ENCODE data around the gene SLC22A31.

SLC22A31 gene

DNA sequence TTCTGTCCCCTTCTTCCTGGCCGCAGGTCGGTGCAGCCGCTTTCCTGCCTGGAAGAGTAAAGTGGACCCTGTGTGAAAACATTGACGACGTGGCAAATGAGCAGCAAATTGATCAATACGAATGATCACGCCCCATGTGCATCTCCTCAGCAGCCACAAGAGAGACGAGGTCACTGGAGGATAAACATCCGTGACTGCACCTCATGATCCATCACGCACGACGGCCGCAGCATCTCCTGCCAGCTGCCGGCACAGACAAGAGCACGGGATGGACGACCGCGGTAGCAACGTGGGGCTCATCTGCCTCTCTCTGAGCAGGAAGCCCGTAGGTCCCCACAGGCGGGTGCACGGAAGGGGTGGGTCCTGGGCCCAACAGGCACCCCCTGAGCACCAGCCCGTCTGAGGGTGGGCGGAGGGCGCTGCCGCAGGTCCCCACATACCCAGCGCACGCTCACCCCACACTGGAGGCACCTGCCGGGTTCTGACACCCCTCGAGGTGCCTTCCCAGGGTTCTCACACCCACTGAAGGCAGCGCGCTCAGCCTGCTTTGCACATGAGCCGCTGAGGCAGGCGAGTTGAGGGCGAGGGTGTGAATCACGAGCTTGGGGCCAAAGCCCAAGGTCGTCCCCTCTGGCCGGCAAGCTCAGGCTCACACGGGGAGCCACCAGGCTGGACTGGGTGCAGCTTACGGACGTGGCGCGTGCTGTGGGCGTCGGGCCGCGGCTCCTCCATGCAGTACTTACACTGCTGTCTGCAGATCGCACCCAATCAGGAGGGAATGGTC, 41.1 kb downstream of the SLC22A31 start:
- no peak overlapping the region for H3K27ac ChIP-seq (ENCODE audit: low read depth, low read length)
- H3K36me3 ChIP-seq (ENCODE audit: control insufficient read depth in 5 of 5, insufficient read depth in 5 of 5, low read length in 5 of 5): no peaks in the 10 kb centered on the region
- H3K9ac ChIP-seq (ENCODE audit: low read length in 5 of 5): no peak overlapping the region
- no peak overlapping the region for H3K4me3 ChIP-seq (ENCODE audit: low read depth in 1 of 5, low read length in 5 of 5)
- peaks cover 10 to 32% (median 30%) of the 10 kb centered on the region in 5 donors for H3K4me1 ChIP-seq (ENCODE audit: control insufficient read depth in 5 of 5, insufficient read depth in 5 of 5, low read length in 5 of 5)
- H3K9me3 ChIP-seq (ENCODE audit: control insufficient read depth in 5 of 5, low read length in 5 of 5): no peaks in the 10 kb centered on the region
- H3K27me3 ChIP-seq (ENCODE audit: control insufficient read depth in 5 of 5, insufficient read depth in 4 of 5, low read length in 5 of 5): peaks cover 8 to 29% (median 24%) of the 10 kb centered on the region in 5 donors

DNA sequence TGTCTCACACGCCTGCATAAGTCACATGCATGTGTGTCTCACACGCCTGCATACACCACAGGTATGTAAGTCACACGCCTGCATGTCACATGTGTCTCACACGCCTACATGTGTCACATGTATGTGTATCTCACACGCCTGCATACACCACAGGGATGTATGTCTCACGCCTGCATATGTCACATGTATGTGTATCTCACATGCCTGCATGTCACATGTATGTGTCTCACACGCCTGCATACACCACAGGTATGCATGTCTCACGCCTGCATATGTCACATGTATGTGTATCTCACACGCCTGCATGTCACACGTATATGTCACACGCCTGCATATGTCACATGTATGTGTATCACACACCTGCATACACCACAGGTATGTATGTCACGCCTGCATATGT, 42.6 kb downstream of the SLC22A31 start:
- H3K4me1 ChIP-seq (ENCODE audit: control insufficient read depth in 5 of 5, insufficient read depth in 5 of 5, low read length in 5 of 5): peaks cover 10 to 33% (median 31%) of the 10 kb centered on the region in 5 donors
- H3K27ac ChIP-seq (ENCODE audit: low read depth, low read length): no peak overlapping the region

GRCh38 chr16:89156740-89157645, 43.3 kb downstream of the SLC22A31 start:
- peak overlapping the region in 1 of 5 donors; percentile 60 for H3K9ac ChIP-seq (ENCODE audit: low read length in 5 of 5)
- peaks cover 0 to 11% (median 1%) of the 10 kb centered on the region in 5 donors for H3K36me3 ChIP-seq (ENCODE audit: control insufficient read depth in 5 of 5, insufficient read depth in 5 of 5, low read length in 5 of 5)
- H3K27ac ChIP-seq (ENCODE audit: low read depth, low read length): no peak overlapping the region
- peaks cover 10 to 33% (median 31%) of the 10 kb centered on the region in 5 donors for H3K4me1 ChIP-seq (ENCODE audit: control insufficient read depth in 5 of 5, insufficient read depth in 5 of 5, low read length in 5 of 5)
- H3K9me3 ChIP-seq (ENCODE audit: control insufficient read depth in 5 of 5, low read length in 5 of 5): no peaks in the 10 kb centered on the region
- H3K27me3 ChIP-seq (ENCODE audit: control insufficient read depth in 5 of 5, insufficient read depth in 4 of 5, low read length in 5 of 5): peaks cover 1 to 21% (median 15%) of the 10 kb centered on the region in 5 donors
- no peak overlapping the region for H3K4me3 ChIP-seq (ENCODE audit: low read depth in 1 of 5, low read length in 5 of 5)

More for the DNA sequence above, 42.6 kb downstream of the SLC22A31 start:
- Histone ChIP-seq H3K9ac (ENCODE audit: low read length in 5 of 5) (no peak overlapping the region), H3K36me3 (ENCODE audit: control insufficient read depth in 5 of 5, insufficient read depth in 5 of 5, low read length in 5 of 5) (peaks cover 0 to 3% (median 0%) of the 10 kb centered on the region in 5 donors), H3K4me3 (ENCODE audit: low read depth in 1 of 5, low read length in 5 of 5) (no peak overlapping the region), H3K9me3 (ENCODE audit: control insufficient read depth in 5 of 5, low read length in 5 of 5) (no peaks in the 10 kb centered on the region), H3K27me3 (ENCODE audit: control insufficient read depth in 5 of 5, insufficient read depth in 4 of 5, low read length in 5 of 5) (peaks cover 4 to 29% (median 20%) of the 10 kb centered on the region in 5 donors)

DNA sequence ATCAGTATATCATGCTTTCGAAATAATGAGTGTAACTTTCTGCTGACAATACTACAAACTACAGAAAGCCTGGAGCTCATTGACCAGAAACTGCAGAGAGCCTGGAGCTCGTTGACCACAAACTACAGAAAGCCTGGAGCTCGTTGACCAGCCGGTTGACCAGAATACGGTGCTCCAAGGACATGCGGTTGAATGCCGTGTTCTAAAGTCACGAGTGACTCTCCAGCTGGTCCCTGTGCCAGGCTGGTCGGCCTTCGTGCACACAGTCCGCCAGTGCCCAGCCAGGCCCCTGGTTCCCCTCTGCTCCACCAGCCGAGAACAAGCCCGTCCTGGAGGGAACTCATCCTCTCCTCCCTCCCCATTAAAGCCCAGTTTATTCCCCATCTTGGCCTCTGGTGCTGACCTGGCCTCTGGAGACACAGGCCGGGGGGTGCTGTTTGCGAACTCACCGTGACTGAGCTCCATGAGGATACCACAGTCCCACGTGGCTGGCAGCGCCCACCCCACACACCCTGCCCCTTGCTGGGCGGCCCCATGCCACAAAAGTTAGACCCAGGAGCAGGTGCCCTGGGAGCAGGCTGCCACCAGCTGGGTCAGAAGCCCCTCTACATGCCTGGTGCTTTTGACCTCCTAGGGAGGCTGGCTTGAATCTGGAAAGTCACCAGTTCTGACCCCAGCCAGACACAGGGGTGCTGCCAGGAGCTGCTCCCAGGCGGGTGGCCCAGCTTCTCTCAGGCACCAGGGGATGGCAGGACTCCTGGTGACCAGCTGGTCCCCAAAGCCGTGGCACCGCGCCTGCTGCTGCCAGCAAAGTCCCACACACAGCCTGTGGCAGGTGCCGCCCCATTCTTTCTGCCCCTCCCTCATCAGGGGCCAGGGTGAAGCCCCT, 44.2 kb downstream of the SLC22A31 start:
- Histone ChIP-seq H3K27me3 (ENCODE audit: control insufficient read depth in 5 of 5, insufficient read depth in 4 of 5, low read length in 5 of 5) (peaks cover 0 to 12% (median 6%) of the 10 kb centered on the region in 5 donors), H3K9me3 (ENCODE audit: control insufficient read depth in 5 of 5, low read length in 5 of 5) (no peaks in the 10 kb centered on the region), H3K4me3 (ENCODE audit: low read depth in 1 of 5, low read length in 5 of 5) (no peak overlapping the region), H3K27ac (ENCODE audit: low read depth, low read length) (peak overlapping the region; percentile 46), H3K9ac (ENCODE audit: low read length in 5 of 5) (peak overlapping the region in 2 of 5 donors; percentile 38 to 60), H3K4me1 (ENCODE audit: control insufficient read depth in 5 of 5, insufficient read depth in 5 of 5, low read length in 5 of 5) (peaks cover 10 to 33% (median 31%) of the 10 kb centered on the region in 5 donors), H3K36me3 (ENCODE audit: control insufficient read depth in 5 of 5, insufficient read depth in 5 of 5, low read length in 5 of 5) (peaks cover 2 to 18% (median 8%) of the 10 kb centered on the region in 5 donors)

GRCh38 chr16:89155184-89155679, 45.1 kb downstream of the SLC22A31 start:
- Histone ChIP-seq H3K36me3 (ENCODE audit: control insufficient read depth in 5 of 5, insufficient read depth in 5 of 5, low read length in 5 of 5) (peaks cover 3 to 27% (median 16%) of the 10 kb centered on the region in 5 donors), H3K4me1 (ENCODE audit: control insufficient read depth in 5 of 5, insufficient read depth in 5 of 5, low read length in 5 of 5) (peaks cover 10 to 33% (median 31%) of the 10 kb centered on the region in 5 donors), H3K27me3 (ENCODE audit: control insufficient read depth in 5 of 5, insufficient read depth in 4 of 5, low read length in 5 of 5) (peaks cover 0 to 9% (median 2%) of the 10 kb centered on the region in 5 donors), H3K27ac (ENCODE audit: low read depth, low read length) (no peak overlapping the region), H3K4me3 (ENCODE audit: low read depth in 1 of 5, low read length in 5 of 5) (peak overlapping the region in 1 of 5 donors; percentile 2), H3K9ac (ENCODE audit: low read length in 5 of 5) (no peak overlapping the region), H3K9me3 (ENCODE audit: control insufficient read depth in 5 of 5, low read length in 5 of 5) (no peaks in the 10 kb centered on the region)

- Histone ChIP-seq H3K4me3 (ENCODE audit: low read depth in 1 of 5, low read length in 5 of 5) (peak overlapping the region in 1 of 5 donors; percentile 14), H3K9me3 (ENCODE audit: control insufficient read depth in 5 of 5, low read length in 5 of 5) (peaks cover 0 to 2% (median 0%) of the 10 kb centered on the region in 5 donors), H3K9ac (ENCODE audit: low read length in 5 of 5) (no peak overlapping the region), H3K36me3 (ENCODE audit: control insufficient read depth in 5 of 5, insufficient read depth in 5 of 5, low read length in 5 of 5) (peaks cover 3 to 33% (median 21%) of the 10 kb centered on the region in 5 donors), H3K27me3 (ENCODE audit: control insufficient read depth in 5 of 5, insufficient read depth in 4 of 5, low read length in 5 of 5) (peaks cover 0 to 4% (median under 1%) of the 10 kb centered on the region in 5 donors), H3K27ac (ENCODE audit: low read depth, low read length) (no peak overlapping the region), H3K4me1 (ENCODE audit: control insufficient read depth in 5 of 5, insufficient read depth in 5 of 5, low read length in 5 of 5) (peaks cover 10 to 33% (median 31%) of the 10 kb centered on the region in 5 donors)
Observed at GRCh38 chr16:89154390-89155183, 45.8 kb downstream of the SLC22A31 start.

DNA sequence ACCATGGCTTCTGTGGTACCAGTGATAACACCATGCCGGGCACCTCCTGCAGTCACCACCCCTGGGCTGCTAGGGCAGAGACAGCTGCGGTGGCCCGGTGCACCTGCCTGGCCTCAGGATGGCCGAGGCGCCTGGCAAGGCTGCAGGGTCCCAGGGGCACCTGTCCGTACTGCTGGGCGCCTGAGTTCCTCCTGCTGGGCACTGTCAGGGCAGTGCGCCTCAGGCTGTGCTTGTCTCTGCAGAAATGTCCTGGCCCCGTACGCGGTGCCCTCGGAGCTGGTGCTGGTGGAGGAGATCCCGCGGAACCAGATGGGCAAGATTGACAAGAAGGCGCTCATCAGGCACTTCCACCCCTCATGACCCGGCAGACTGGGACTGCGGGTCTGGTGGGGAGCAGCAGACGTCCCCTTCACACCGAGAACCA, 46.5 kb downstream of the SLC22A31 start:
- no peaks in the 10 kb centered on the region for H3K27me3 ChIP-seq (ENCODE audit: control insufficient read depth in 5 of 5, insufficient read depth in 4 of 5, low read length in 5 of 5)

DNA sequence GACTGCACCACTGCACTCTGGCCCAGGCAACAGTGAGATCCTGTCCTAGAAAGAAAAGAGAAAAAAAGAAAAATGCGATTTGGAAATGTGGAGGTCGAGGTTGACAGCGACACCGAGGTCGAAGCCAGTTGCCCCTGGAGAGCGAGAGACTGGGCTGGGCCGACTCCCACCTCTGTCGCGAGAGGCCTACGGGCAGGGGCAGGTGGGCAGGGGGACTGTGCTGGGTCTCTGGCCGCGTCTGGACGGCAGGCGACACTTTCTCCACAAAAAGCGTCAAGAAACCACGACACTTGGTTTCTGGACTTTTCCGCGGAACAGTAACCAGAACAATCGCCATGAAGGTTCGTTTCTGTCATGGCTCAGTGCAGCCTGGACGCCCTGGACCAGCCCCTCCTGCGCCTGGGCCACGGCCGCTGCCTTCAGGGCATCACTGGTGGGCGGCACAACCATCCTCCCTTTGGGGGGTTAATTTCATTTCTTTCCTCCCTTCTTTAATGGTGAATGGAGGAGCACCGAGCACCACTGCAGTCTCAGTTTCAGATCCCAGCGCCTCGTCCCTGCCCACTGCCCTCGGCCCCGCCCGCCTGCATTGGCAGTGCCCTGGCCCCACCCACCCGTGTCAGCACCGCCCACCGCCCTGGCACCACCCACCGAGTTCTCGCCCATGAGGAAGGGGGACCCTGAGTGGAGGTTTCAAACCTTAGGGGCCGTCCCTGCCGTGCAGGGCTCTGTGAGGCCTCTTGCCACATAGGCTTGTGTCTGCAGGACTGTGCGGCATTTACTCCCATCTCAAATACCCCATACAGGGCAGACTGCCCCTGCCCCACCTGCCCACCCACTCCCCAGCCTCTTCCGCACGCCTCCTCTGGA, 47.3 kb downstream of the SLC22A31 start:
- H3K9me3 ChIP-seq (ENCODE audit: control insufficient read depth in 5 of 5, low read length in 5 of 5): peaks cover 0 to 6% (median 0%) of the 10 kb centered on the region in 5 donors
- H3K4me3 ChIP-seq (ENCODE audit: low read depth in 1 of 5, low read length in 5 of 5): no peak overlapping the region
- H3K4me1 ChIP-seq (ENCODE audit: control insufficient read depth in 5 of 5, insufficient read depth in 5 of 5, low read length in 5 of 5): peaks cover 10 to 33% (median 31%) of the 10 kb centered on the region in 5 donors
- no peaks in the 10 kb centered on the region for H3K27me3 ChIP-seq (ENCODE audit: control insufficient read depth in 5 of 5, insufficient read depth in 4 of 5, low read length in 5 of 5)
- peaks cover 3 to 44% (median 25%) of the 10 kb centered on the region in 5 donors for H3K36me3 ChIP-seq (ENCODE audit: control insufficient read depth in 5 of 5, insufficient read depth in 5 of 5, low read length in 5 of 5)
- H3K9ac ChIP-seq (ENCODE audit: low read length in 5 of 5): no peak overlapping the region
- H3K27ac ChIP-seq (ENCODE audit: low read depth, low read length): no peak overlapping the region

More for the DNA sequence above, 46.5 kb downstream of the SLC22A31 start:
- Histone ChIP-seq H3K9ac (ENCODE audit: low read length in 5 of 5) (no peak overlapping the region), H3K4me3 (ENCODE audit: low read depth in 1 of 5, low read length in 5 of 5) (no peak overlapping the region), H3K4me1 (ENCODE audit: control insufficient read depth in 5 of 5, insufficient read depth in 5 of 5, low read length in 5 of 5) (peaks cover 10 to 33% (median 31%) of the 10 kb centered on the region in 5 donors), H3K36me3 (ENCODE audit: control insufficient read depth in 5 of 5, insufficient read depth in 5 of 5, low read length in 5 of 5) (peaks cover 3 to 39% (median 23%) of the 10 kb centered on the region in 5 donors), H3K9me3 (ENCODE audit: control insufficient read depth in 5 of 5, low read length in 5 of 5) (peaks cover 0 to 6% (median 0%) of the 10 kb centered on the region in 5 donors), H3K27ac (ENCODE audit: low read depth, low read length) (no peak overlapping the region)
